H9 (cell line): ENCODE results near the gene OGDH. TPM values are rescaled to one million over a fixed set of nuclear protein-coding genes. Genes with fewer than 3 reads are reported as not detected.
A peak's percentile ranks its signal among the peaks of the same experiment; 100 is the strongest.

Experiments
- DNase-seq: peaks from one replicate; pipeline ENCODE4 v3.0.0-alpha.2; 2017
- H2AFZ ChIP-seq: one replicate; pipeline ENCODE4 v1.6.1; 2013; ENCODE audit warnings: mild to moderate bottlenecking, low read length, control low read depth, moderate library complexity
- H2AK5ac ChIP-seq: 2 replicates; pipeline ENCODE4 v1.6.1; 2013; ENCODE audit warnings: low read length, control low read depth, mixed read lengths; ENCODE audit not compliant: insufficient read length
- H2BK120ac ChIP-seq: one replicate; pipeline ENCODE4 v1.6.1; 2013; ENCODE audit warnings: low read depth, mild to moderate bottlenecking, low read length, control low read depth, inconsistent platforms; ENCODE audit not compliant: poor library complexity, severe bottlenecking
- H2BK12ac ChIP-seq: 2 replicates; pipeline ENCODE4 v1.6.1; 2013; ENCODE audit warnings: low read length, control low read depth, mixed read lengths, low read depth; ENCODE audit not compliant: insufficient read length
- H2BK15ac ChIP-seq: 2 replicates; pipeline ENCODE4 v1.6.1; 2013; ENCODE audit warnings: low read depth, low read length, control low read depth
- H2BK20ac ChIP-seq: one replicate; pipeline ENCODE4 v1.6.1; 2013; ENCODE audit warnings: low read depth, mild to moderate bottlenecking, low read length, control low read depth, inconsistent platforms; ENCODE audit not compliant: poor library complexity, severe bottlenecking
- H2BK5ac ChIP-seq: 2 replicates; pipeline ENCODE4 v1.6.1; 2013; ENCODE audit warnings: low read length, control low read depth, mixed read lengths; ENCODE audit not compliant: insufficient read length
- H3K14ac ChIP-seq: 2 replicates; pipeline ENCODE4 v1.6.1; 2013; ENCODE audit warnings: low read length, control low read depth; ENCODE audit not compliant: insufficient read depth
- H3K18ac ChIP-seq: 2 replicates; pipeline ENCODE4 v1.6.1; 2013; ENCODE audit warnings: low read depth, mild to moderate bottlenecking, mixed read lengths, low read length, control low read depth; ENCODE audit not compliant: insufficient read length
- H3K23ac ChIP-seq: 2 replicates; pipeline ENCODE4 v1.6.1; 2013; ENCODE audit warnings: low read length, control low read depth, mixed read lengths, low read depth; ENCODE audit not compliant: insufficient read length
- H3K23me2 ChIP-seq: 2 replicates; pipeline ENCODE4 v1.6.1; 2013; ENCODE audit warnings: low read depth, mild to moderate bottlenecking, mixed read lengths, low read length, control low read depth; ENCODE audit not compliant: insufficient read length, poor library complexity, severe bottlenecking
- H3K27ac ChIP-seq: 2 replicates; pipeline ENCODE4 v1.5.1; 2013; ENCODE audit warnings: low read length, control low read depth, mixed read lengths, low read depth; ENCODE audit not compliant: insufficient read length
- H3K27me3 ChIP-seq: 2 replicates; pipeline ENCODE4 v1.6.1; 2013; ENCODE audit warnings: low read length, control low read depth, inconsistent platforms; ENCODE audit not compliant: insufficient read depth
- H3K4ac ChIP-seq: 2 replicates; pipeline ENCODE4 v1.6.1; 2013; ENCODE audit warnings: low read depth, mild to moderate bottlenecking, control low read depth, inconsistent platforms, low read length, moderate library complexity
- H3K4me1 ChIP-seq: 2 replicates; pipeline ENCODE4 v1.6.1; 2013; ENCODE audit warnings: low read length, control low read depth, inconsistent platforms; ENCODE audit not compliant: insufficient read depth
- H3K4me2 ChIP-seq: 2 replicates; pipeline ENCODE4 v1.6.1; 2013; ENCODE audit warnings: low read length, control low read depth, mixed read lengths; ENCODE audit not compliant: insufficient read length, insufficient read depth
- H3K56ac ChIP-seq: 2 replicates; pipeline ENCODE4 v1.6.1; 2013; ENCODE audit warnings: low read depth, mild to moderate bottlenecking, mixed read lengths, low read length, control low read depth; ENCODE audit not compliant: insufficient read length
- H3K79me1 ChIP-seq: 2 replicates; pipeline ENCODE4 v1.6.1; 2013; ENCODE audit warnings: low read depth, mild to moderate bottlenecking, moderate library complexity, low read length, control low read depth, inconsistent platforms; ENCODE audit not compliant: insufficient read depth, poor library complexity, severe bottlenecking
- H3K79me2 ChIP-seq: 2 replicates; pipeline ENCODE4 v1.6.1; 2013; ENCODE audit warnings: low read length, control low read depth, inconsistent platforms; ENCODE audit not compliant: insufficient read depth
- H3K9ac ChIP-seq: 2 replicates; pipeline ENCODE4 v1.6.1; 2013; ENCODE audit warnings: low read length, control low read depth, mixed read lengths; ENCODE audit not compliant: insufficient read length; ENCODE audit errors: extremely low read depth
- H3K9me3 ChIP-seq: one replicate; pipeline ENCODE4 v1.6.1; 2013; ENCODE audit warnings: low read depth, low read length, inconsistent platforms; ENCODE audit not compliant: control insufficient read depth
- H3T11ph ChIP-seq: one replicate; pipeline ENCODE4 v1.6.1; 2013; ENCODE audit warnings: mild to moderate bottlenecking, low read length, control low read depth, inconsistent platforms
- H4K20me1 ChIP-seq: one replicate; pipeline ENCODE4 v1.6.1; 2013; ENCODE audit not compliant: control insufficient read depth, insufficient read length, insufficient read depth
- H4K5ac ChIP-seq: 2 replicates; pipeline ENCODE4 v1.6.1; 2013; ENCODE audit warnings: low read depth, mild to moderate bottlenecking, mixed read lengths, low read length, control low read depth; ENCODE audit not compliant: insufficient read length
- H4K8ac ChIP-seq: replicated peaks from 2 replicates; pipeline ENCODE4 v1.6.1; 2013; ENCODE audit warnings: low read length, control low read depth, mixed read lengths, low read depth; ENCODE audit not compliant: insufficient read length
- H4K91ac ChIP-seq: 2 replicates; pipeline ENCODE4 v1.6.1; 2013; ENCODE audit warnings: low read depth, mild to moderate bottlenecking, moderate library complexity, mixed read lengths, low read length, control low read depth; ENCODE audit not compliant: insufficient read length
- H3K27ac Mint-ChIP-seq, 3 experiments: 2 replicates in 2 of 3; 3 replicates in 1 of 3; pipeline ENCODE4 v1.8.0; 2020 to 2021; ENCODE audit warnings: mixed read lengths in 3 of 3, mild to moderate bottlenecking in 1 of 3, moderate library complexity in 1 of 3
- H3K27me3 Mint-ChIP-seq: 2 replicates; pipeline ENCODE4 v1.8.0; 2021; ENCODE audit warnings: low read depth, mild to moderate bottlenecking, moderate library complexity, mixed read lengths
- H3K36me3 Mint-ChIP-seq, 3 experiments: 2 replicates in 2 of 3; 3 replicates in 1 of 3; pipeline ENCODE4 v1.8.0; 2020 to 2021; ENCODE audit warnings: low read depth in 3 of 3, mixed read lengths in 3 of 3; ENCODE audit not compliant: insufficient read depth in 1 of 3
- H3K4me1 Mint-ChIP-seq, 2 experiments: 2 replicates each; pipeline ENCODE4 v1.8.0; 2020; ENCODE audit warnings: mixed read lengths in 2 of 2
- H3K4me3 Mint-ChIP-seq, 2 experiments: 2 replicates in 1 of 2; 3 replicates in 1 of 2; pipeline ENCODE4 v1.8.0; 2020 to 2021; ENCODE audit warnings: mild to moderate bottlenecking in 2 of 2, mixed read lengths in 2 of 2, moderate library complexity in 1 of 2
- H3K9me3 Mint-ChIP-seq, 2 experiments: 2 replicates in 1 of 2; 3 replicates in 1 of 2; pipeline ENCODE4 v1.8.0; 2020; ENCODE audit warnings: mild to moderate bottlenecking in 2 of 2, mixed read lengths in 2 of 2, moderate library complexity in 1 of 2
- CTCF ChIP-seq: fragments of 200-600 bp; sonication (generic); conservative IDR thresholded peaks from 3 replicates; pipeline ENCODE4 v1.8.0; 2021; ENCODE audit warnings: antibody characterized with exemption, mild to moderate bottlenecking
- WGBS: extraction: QIAGEN DNeasy Blood & Tissue Kit; methylation state at CpG from one replicate; pipeline ENCODE4 v1.1.7; 2013; ENCODE audit warnings: missing lambda C conversion rate, low lambda C conversion rate, mixed read lengths; ENCODE audit not compliant: insufficient read length; ENCODE audit errors: extremely low coverage; 5-methylcytosine and 5-hydroxymethylcytosine counted together
- total RNA-seq: library from RNA; stranded (reverse); gene quantifications from 2 replicates; pipeline ENCODE4 v1.2.1, GENCODE V29; 2021

OGDH gene
- total RNA-seq, 1 experiment from 2014 or later: 77.3 TPM

GRCh38 chr7:44750424-44750823, 144.0 kb downstream of the OGDH start:
- Histone ChIP-seq H3K27me3 (no peaks in the 10 kb centered on the region), H3K9me3 (no peaks in the 10 kb centered on the region), H2BK12ac (no peak overlapping the region), H3K18ac (no peak overlapping the region), H4K5ac (no peak overlapping the region), H3K14ac (no peak overlapping the region), H2BK20ac (no peak overlapping the region), H3K79me1 (peaks cover 6% of the 10 kb centered on the region), H4K91ac (no peak overlapping the region), H3K4me2 (no peak overlapping the region), H2AK5ac (no peak overlapping the region), H4K20me1 (no peaks in the 10 kb centered on the region), H2AFZ (no peak overlapping the region), H3K23me2 (peaks cover 8% of the 10 kb centered on the region), H2BK120ac (no peak overlapping the region), H2BK5ac (no peak overlapping the region), H3K23ac (no peak overlapping the region), H4K8ac (no peak overlapping the region), H2BK15ac (no peak overlapping the region), H3K79me2 (peaks cover 2% of the 10 kb centered on the region; the same call in 1 of the 2 replicates), H3K56ac (no peak overlapping the region), H3T11ph (no peak overlapping the region), H3K27ac (no peak overlapping the region), H3K4ac (no peak overlapping the region), H3K4me1 (peaks cover 4% of the 10 kb centered on the region; the same call in 1 of the 2 replicates), H3K9ac (no peak overlapping the region)
- TF ChIP-seq CTCF: no peak
- H3K9me3 Mint-ChIP-seq: no peaks in the 10 kb centered on the region
- DNase-seq: no peak
- peaks cover 12 to 19% (median 15%) of the 10 kb centered on the region in 3 experiments; a peak in 6 of 7 replicates for H3K36me3 Mint-ChIP-seq
- no peaks in the 10 kb centered on the region for H3K27me3 Mint-ChIP-seq
- no peak overlapping the region; a peak in 1 of 7 replicates for H3K27ac Mint-ChIP-seq
- H3K4me1 Mint-ChIP-seq: peaks cover 24 to 25% of the 10 kb centered on the region in 2 experiments
- H3K4me3 Mint-ChIP-seq: peak overlapping the region; percentile 74 to 88
- WGBS: no CpG with 5 or more reads among the region's 3 CpGs
